CD4-positive, alpha-beta T cell treated with Interleukin-15 for 4 hours (primary cell): Measurements from ENCODE around the gene OR7A5.
"Not testable (repeated sequence)": the region's sequence is repeated elsewhere in the genome, so short reads cannot be mapped to it uniquely, and the experiment has no call there.

Experiments used
- DNase-seq: peaks from one replicate; pipeline ENCODE4 v3.0.0-alpha.2; 2020; ENCODE audit warnings: low spot score

The OR7A5 gene

GRCh38 chr19:14835011-14835410 lies at the start of gene OR7A5, which contains the start of gene OR7C1:
Gene OR7A5, minus strand, starts transcription at chr19:14835185. Its CDS starts 6,944 bp downstream, at chr19:14828241.
Gene OR7C1, minus strand, starts transcription at chr19:14835185. Its CDS starts 35,049 bp downstream, at chr19:14800136.
- no peak for DNase-seq

GRCh38 chr19:14871619-14872230 lies 36.7 kb upstream of the OR7A5 start:
- no peak for DNase-seq

- DNase-seq = no peak
Measured at GRCh38 chr19:14868497-14868896, 33.5 kb upstream of the OR7A5 start.

GRCh38 chr19:14848822-14849221 lies 13.8 kb upstream of the OR7A5 start, which contains the start of gene OR7A10:
Gene OR7A10, minus strand, starts transcription at chr19:14848922. Its CDS starts 7,045 bp downstream, at chr19:14841877.
- DNase-seq = no peak

- no peak for DNase-seq
Measured at GRCh38 chr19:14843578-14843977, 8.6 kb upstream of the OR7A5 start.

GRCh38 chr19:14843169-14843568 lies 8.2 kb upstream of the OR7A5 start:
- no peak for DNase-seq

GRCh38 chr19:14840206-14840605 lies 5.2 kb upstream of the OR7A5 start:
- no peak for DNase-seq

- no peak for DNase-seq
Measured at GRCh38 chr19:14837391-14837790, 2.4 kb upstream of the OR7A5 start.

- no peak for DNase-seq
Measured at GRCh38 chr19:14830702-14831101, 4.3 kb downstream of the OR7A5 start.

GRCh38 chr19:14826006-14826405 lies 9.0 kb downstream of the OR7A5 start:
- no peak for DNase-seq

GRCh38 chr19:14821937-14822336 lies 13.0 kb downstream of the OR7A5 start:
- DNase-seq = no peak

- no peak for DNase-seq
Measured at GRCh38 chr19:14818588-14818987, 16.4 kb downstream of the OR7A5 start.

GRCh38 chr19:14817052-14817451 lies 17.9 kb downstream of the OR7A5 start:
- no peak for DNase-seq

GRCh38 chr19:14814982-14815652 lies 19.9 kb downstream of the OR7A5 start:
- no peak for DNase-seq

- DNase-seq = no peak
Measured at GRCh38 chr19:14809272-14810057, 25.5 kb downstream of the OR7A5 start.

- DNase-seq = no peak
Measured at GRCh38 chr19:14804765-14805164, 30.2 kb downstream of the OR7A5 start.

GRCh38 chr19:14798760-14799159 lies 36.2 kb downstream of the OR7A5 start:
- no peak for DNase-seq

- no peak for DNase-seq
Measured at GRCh38 chr19:14796021-14796420, 39.0 kb downstream of the OR7A5 start.

GRCh38 chr19:14795078-14795721 lies 39.8 kb downstream of the OR7A5 start:
- DNase-seq = no peak

GRCh38 chr19:14792250-14792649 lies 42.7 kb downstream of the OR7A5 start:
- DNase-seq = not testable (repeated sequence)

GRCh38 chr19:14786421-14786851 lies 48.5 kb downstream of the OR7A5 start:
- DNase-seq = no peak

GRCh38 chr19:14785102-14785793 lies 49.7 kb downstream of the OR7A5 start:
- peak; percentile 19 for DNase-seq
